ENCODE data around the gene GRID1. TPM values are rescaled to one million over a fixed set of nuclear protein-coding genes. Genes with fewer than 3 reads are reported as not detected.
A peak's percentile ranks its signal among the peaks of the same experiment; 100 is the strongest.

Gene GRID1
- total RNA-seq, 1 experiment from 2014 or later = not detected

DNA sequence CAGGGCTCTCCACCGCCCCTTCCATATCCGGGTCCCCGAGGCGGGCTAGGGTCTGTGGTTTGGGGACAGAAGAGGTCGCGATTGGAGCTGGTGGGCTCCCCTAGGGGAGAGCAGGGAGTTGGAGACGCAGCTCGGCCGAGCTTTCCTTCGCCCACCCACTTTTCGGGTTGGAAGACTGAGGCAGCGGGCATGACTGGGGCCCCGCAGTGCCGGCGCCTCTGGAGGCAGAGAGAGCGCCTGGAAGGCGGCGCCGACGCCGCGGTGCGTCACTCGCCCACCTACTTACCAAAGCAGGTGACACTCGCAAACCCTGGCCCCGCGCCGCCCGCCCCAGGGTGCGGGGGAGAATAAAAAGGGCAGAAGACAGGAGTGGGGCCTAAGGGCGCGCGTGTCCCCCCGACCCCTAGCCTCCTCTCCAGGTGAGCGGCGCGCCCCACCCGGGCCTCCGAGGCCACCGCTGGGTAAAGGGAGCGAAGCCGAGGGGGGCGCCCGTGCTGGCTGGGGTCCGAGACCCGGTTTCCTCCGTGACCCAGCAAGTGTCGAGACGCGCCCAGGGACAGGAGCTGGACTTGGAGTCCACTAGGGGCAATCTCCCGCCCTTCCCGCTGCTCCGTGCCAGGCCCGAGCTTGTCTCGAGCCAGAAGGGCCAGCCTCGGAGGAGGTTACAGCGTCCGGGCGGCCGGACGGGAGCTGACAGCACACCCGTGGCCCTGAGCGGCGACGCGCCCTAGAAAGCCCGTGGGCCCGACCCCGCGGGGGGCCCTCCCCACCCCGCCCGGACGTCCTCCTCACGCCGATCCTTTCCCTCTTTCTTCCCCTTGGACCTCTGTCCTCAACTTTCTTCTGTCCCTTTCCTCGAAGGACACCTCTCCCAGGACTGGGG, 34.4 kb upstream of the GRID1 start:
- peaks cover 26% of the 10 kb centered on the region for H3K4me1 Mint-ChIP-seq (ENCODE audit: low read depth, unreplicated experiment)
- H3K36me3 Mint-ChIP-seq (ENCODE audit: insufficient read depth, unreplicated experiment) = peaks cover 30% of the 10 kb centered on the region
- no peaks in the 10 kb centered on the region for H3K9me3 Mint-ChIP-seq (ENCODE audit: low read depth, unreplicated experiment)
- peak; percentile 47 for DNase-seq
- BruUV-seq (replicated peaks) = no TSS peak
- peak overlapping the region; percentile 71 for H3K4me3 Mint-ChIP-seq (ENCODE audit: low read depth, unreplicated experiment)
- CTCF ChIA-PET = interaction anchor here (0.6 to 2.8 kb wide), 6 partner anchors 10 to 283 kb away, joined by 3 to 15 read pairs (median 6); no protein-coding TSS in a partner anchor
- H3K27me3 Mint-ChIP-seq (ENCODE audit: unreplicated experiment) = no peaks in the 10 kb centered on the region
- TF ChIP-seq CTCF (IDR thresholded peaks at IDR 0.05; ENCODE audit: unreplicated experiment) = no peak
- H3K27ac Mint-ChIP-seq (ENCODE audit: unreplicated experiment) = peak overlapping the region; percentile 44
- intact Hi-C loops (cut with micrococcal nuclease; ENCODE audit: unreplicated experiment) = loop anchor here (5.0 kb wide), 2 partner anchors 36 to 121 kb away; partner anchors contain the start of gene WAPL

DNA sequence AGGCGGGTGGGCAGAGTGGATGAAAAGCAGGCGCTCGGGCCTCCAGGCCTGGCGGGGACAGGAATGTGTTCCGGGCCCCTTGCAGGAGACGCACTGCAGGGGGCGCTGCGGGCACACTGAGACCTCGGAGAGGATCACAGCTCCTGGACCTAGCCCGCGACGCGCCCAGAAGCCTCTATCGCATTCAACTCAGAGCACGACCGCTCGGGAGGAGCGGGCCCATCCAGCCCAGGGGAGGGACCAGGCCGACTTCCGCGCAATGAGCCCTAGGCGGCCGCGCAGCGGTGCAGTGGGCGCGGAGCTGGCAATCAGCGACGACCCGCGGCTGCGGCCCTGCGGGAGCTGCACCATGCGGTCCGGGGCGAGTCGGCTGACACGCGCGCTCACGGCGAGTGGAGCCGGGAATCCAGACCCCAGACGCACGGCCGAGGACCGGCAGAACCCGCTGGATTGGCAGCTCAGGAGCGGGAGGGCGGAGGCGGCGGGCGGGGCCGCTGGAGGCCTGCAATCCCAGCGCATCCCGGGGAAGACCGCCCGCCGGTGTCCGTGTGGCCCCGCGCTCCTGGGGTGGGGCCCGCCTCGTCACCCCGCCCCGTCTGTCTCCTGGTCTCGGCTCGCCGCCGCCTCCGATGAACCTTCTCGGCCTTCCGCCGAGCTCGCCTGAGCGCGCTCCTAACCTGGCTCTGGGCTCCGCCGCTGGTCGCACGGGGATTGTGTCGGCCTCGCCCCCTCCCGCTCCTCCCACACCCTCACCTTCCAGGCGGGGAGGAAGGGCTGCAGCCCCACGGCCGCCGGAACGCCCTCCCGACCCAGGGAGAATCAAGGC, 33.5 kb upstream of the GRID1 start:
- Mint-ChIP-seq H3K4me3 (ENCODE audit: low read depth, unreplicated experiment) (peak overlapping the region; percentile 71), H3K4me1 (ENCODE audit: low read depth, unreplicated experiment) (peaks cover 26% of the 10 kb centered on the region), H3K27me3 (ENCODE audit: unreplicated experiment) (no peaks in the 10 kb centered on the region), H3K9me3 (ENCODE audit: low read depth, unreplicated experiment) (no peaks in the 10 kb centered on the region), H3K36me3 (ENCODE audit: insufficient read depth, unreplicated experiment) (peaks cover 30% of the 10 kb centered on the region), H3K27ac (ENCODE audit: unreplicated experiment) (no peak overlapping the region)
- intact Hi-C loops (cut with micrococcal nuclease; ENCODE audit: unreplicated experiment) = loop anchor here (1.0 to 5.0 kb wide), 3 partner anchors 37 to 185 kb away; partner anchors contain the start of gene WAPL
- BruUV-seq (replicated peaks) = no TSS peak
- peak; percentile 75 for TF ChIP-seq CTCF (IDR thresholded peaks at IDR 0.05; ENCODE audit: unreplicated experiment)
- CTCF ChIA-PET = interaction anchor here (0.7 to 2.8 kb wide), 9 partner anchors 9 to 284 kb away, joined by 3 to 15 read pairs (median 3); no protein-coding TSS in a partner anchor
- DNase-seq = peak; percentile 94

GRCh38 chr10:86399514-86399878, 32.9 kb upstream of the GRID1 start:
- intact Hi-C loops (cut with micrococcal nuclease; ENCODE audit: unreplicated experiment) = loop anchor here (1.0 kb wide), 1 partner anchor 186 kb away; no protein-coding TSS in a partner anchor
- no TSS peak for BruUV-seq (replicated peaks)
- CTCF ChIA-PET = interaction anchor here (1.0 to 2.4 kb wide), 4 partner anchors 10 to 186 kb away, joined by 3 to 15 read pairs (median 4); no protein-coding TSS in a partner anchor
- Mint-ChIP-seq H3K9me3 (ENCODE audit: low read depth, unreplicated experiment) (no peaks in the 10 kb centered on the region), H3K4me3 (ENCODE audit: low read depth, unreplicated experiment) (peak overlapping the region; percentile 71), H3K27me3 (ENCODE audit: unreplicated experiment) (no peaks in the 10 kb centered on the region), H3K27ac (ENCODE audit: unreplicated experiment) (no peak overlapping the region), H3K36me3 (ENCODE audit: insufficient read depth, unreplicated experiment) (peaks cover 30% of the 10 kb centered on the region), H3K4me1 (ENCODE audit: low read depth, unreplicated experiment) (peaks cover 26% of the 10 kb centered on the region)
- TF ChIP-seq CTCF (IDR thresholded peaks at IDR 0.05; ENCODE audit: unreplicated experiment) = no peak
- DNase-seq = no peak

- intact Hi-C loops (cut with micrococcal nuclease; ENCODE audit: unreplicated experiment) = no loop called here
- DNase-seq = no peak
- H3K4me3 Mint-ChIP-seq (ENCODE audit: low read depth, unreplicated experiment) = no peak overlapping the region
- CTCF ChIA-PET = no interaction called here
- H3K27ac Mint-ChIP-seq (ENCODE audit: unreplicated experiment) = no peak overlapping the region
- peaks cover 12% of the 10 kb centered on the region for H3K4me1 Mint-ChIP-seq (ENCODE audit: low read depth, unreplicated experiment)
- no peak for TF ChIP-seq CTCF (IDR thresholded peaks at IDR 0.05; ENCODE audit: unreplicated experiment)
- peaks cover 23% of the 10 kb centered on the region for H3K36me3 Mint-ChIP-seq (ENCODE audit: insufficient read depth, unreplicated experiment)
- peaks cover 5% of the 10 kb centered on the region for H3K27me3 Mint-ChIP-seq (ENCODE audit: unreplicated experiment)
- BruUV-seq (replicated peaks) = no TSS peak
- no peaks in the 10 kb centered on the region for H3K9me3 Mint-ChIP-seq (ENCODE audit: low read depth, unreplicated experiment)
These were observed 30.5 kb upstream of the GRID1 start for GRCh38 chr10:86397120-86397519.
